ENCODE results near the gene FGD4. TPM values are rescaled to one million over a fixed set of nuclear protein-coding genes. Genes with fewer than 3 reads are reported as not detected.

The FGD4 gene
- total and polyA plus RNA-seq, 2 donors from 2014 or later: 4.9 to 55.5 TPM

- no peak for FAIRE-seq
- no peak overlapping the region for H3K4me3 ChIP-seq (ENCODE audit: low read length in 3 of 3)
- peaks cover 0 to 12% (median 0%) of the 10 kb centered on the region in 3 donors for H3K36me3 ChIP-seq (ENCODE audit: control insufficient read depth in 2 of 3, insufficient read depth in 3 of 3, low read length in 3 of 3)
- peak overlapping the region in 1 of 2 donors; percentile 3 for H3K27ac ChIP-seq (ENCODE audit: low read depth in 2 of 2, low read length in 2 of 2)
- H3K9ac ChIP-seq (ENCODE audit: low read length in 3 of 3): no peak overlapping the region
- no peaks in the 10 kb centered on the region for H3K9me3 ChIP-seq (ENCODE audit: control insufficient read depth in 2 of 3, insufficient read depth in 1 of 3, low read length in 3 of 3)
- intact Hi-C loops (cut with DNase I): no loop called here
- no peaks in the 10 kb centered on the region for H3K4me1 ChIP-seq (ENCODE audit: control insufficient read depth in 2 of 3, insufficient read depth in 2 of 3, low read depth in 1 of 3, low read length in 3 of 3)
- peak in 1 of 5 donors; percentile 17 for DNase-seq
- no peaks in the 10 kb centered on the region for H3K27me3 ChIP-seq (ENCODE audit: control insufficient read depth, insufficient read depth, low read length)
- TF ChIP-seq CTCF (IDR thresholded peaks at IDR 0.05; ENCODE audit: borderline replicate concordance, extremely low read depth, insufficient read depth): no peak
Observed at GRCh38 chr12:32583534-32583933, 184.2 kb downstream of the FGD4 start.

GRCh38 chr12:32585680-32586079 is 186.3 kb downstream of the FGD4 start:
- Histone ChIP-seq H3K9ac (ENCODE audit: low read length in 3 of 3) (no peak overlapping the region), H3K9me3 (ENCODE audit: control insufficient read depth in 2 of 3, insufficient read depth in 1 of 3, low read length in 3 of 3) (no peaks in the 10 kb centered on the region), H3K36me3 (ENCODE audit: control insufficient read depth in 2 of 3, insufficient read depth in 3 of 3, low read length in 3 of 3) (peaks cover 0 to 12% (median 0%) of the 10 kb centered on the region in 3 donors), H3K27me3 (ENCODE audit: control insufficient read depth, insufficient read depth, low read length) (no peaks in the 10 kb centered on the region), H3K27ac (ENCODE audit: low read depth in 2 of 2, low read length in 2 of 2) (no peak overlapping the region), H3K4me3 (ENCODE audit: low read length in 3 of 3) (no peak overlapping the region), H3K4me1 (ENCODE audit: control insufficient read depth in 2 of 3, insufficient read depth in 2 of 3, low read depth in 1 of 3, low read length in 3 of 3) (peaks cover 0 to 3% (median 0%) of the 10 kb centered on the region in 3 donors)
- intact Hi-C loops (cut with DNase I): no loop called here
- TF ChIP-seq CTCF (IDR thresholded peaks at IDR 0.05; ENCODE audit: borderline replicate concordance, extremely low read depth, insufficient read depth): no peak
- DNase-seq (no peak), FAIRE-seq (no peak)

GRCh38 chr12:32586390-32586789 is 187.0 kb downstream of the FGD4 start:
- Histone ChIP-seq H3K36me3 (ENCODE audit: control insufficient read depth in 2 of 3, insufficient read depth in 3 of 3, low read length in 3 of 3) (peaks cover 0 to 12% (median 0%) of the 10 kb centered on the region in 3 donors), H3K27ac (ENCODE audit: low read depth in 2 of 2, low read length in 2 of 2) (no peak overlapping the region), H3K27me3 (ENCODE audit: control insufficient read depth, insufficient read depth, low read length) (no peaks in the 10 kb centered on the region), H3K4me3 (ENCODE audit: low read length in 3 of 3) (no peak overlapping the region), H3K9ac (ENCODE audit: low read length in 3 of 3) (no peak overlapping the region), H3K4me1 (ENCODE audit: control insufficient read depth in 2 of 3, insufficient read depth in 2 of 3, low read depth in 1 of 3, low read length in 3 of 3) (peaks cover 0 to 3% (median 0%) of the 10 kb centered on the region in 3 donors), H3K9me3 (ENCODE audit: control insufficient read depth in 2 of 3, insufficient read depth in 1 of 3, low read length in 3 of 3) (no peaks in the 10 kb centered on the region)
- intact Hi-C loops (cut with DNase I): no loop called here
- FAIRE-seq (no peak), DNase-seq (no peak)
- no peak for TF ChIP-seq CTCF (IDR thresholded peaks at IDR 0.05; ENCODE audit: borderline replicate concordance, extremely low read depth, insufficient read depth)

Data from kidney (tissue), 14 donors.